GM10266 (cell line): ENCODE measurements around the gene LURAP1L.

Source experiments
- DNase-seq: peaks from one replicate; pipeline ENCODE4 v3.0.0; 2012; ENCODE audit errors: extremely low spot score
- CTCF ChIP-seq: IDR thresholded peaks from 2 replicates; pipeline ENCODE4 v1.5.1; 2012; ENCODE audit warnings: mild to moderate bottlenecking, low read depth; ENCODE audit not compliant: control insufficient read depth, insufficient read depth; ENCODE audit errors: missing control alignments

LURAP1L gene

DNA sequence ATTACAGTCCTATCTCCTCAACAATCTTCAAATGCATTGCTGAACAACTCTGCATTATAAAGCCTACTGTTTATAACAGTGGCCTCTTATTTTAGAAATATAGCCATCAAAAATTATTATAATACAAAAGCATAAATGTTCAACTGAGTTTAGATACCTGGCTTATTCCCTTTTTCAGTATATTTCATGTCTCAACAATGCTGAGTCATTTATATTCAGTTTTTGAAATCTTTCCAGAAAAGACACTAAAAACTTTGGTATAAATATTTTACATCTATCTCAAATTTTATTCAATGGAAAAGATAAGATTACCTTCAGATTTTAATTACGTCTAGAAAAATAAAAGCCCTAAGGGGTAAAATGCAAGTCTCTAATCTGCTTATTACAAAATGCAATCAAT lies 37.9 kb downstream of the LURAP1L start:
- TF ChIP-seq CTCF, result no peak
- no peak for DNase-seq

GRCh38 chr9:12813533-12813932 lies 38.7 kb downstream of the LURAP1L start:
- DNase-seq, result no peak
- TF ChIP-seq CTCF, result no peak

- no peak for TF ChIP-seq CTCF
- DNase-seq, result peak; percentile 8
Measured at GRCh38 chr9:12813960-12814876, 39.4 kb downstream of the LURAP1L start.

DNA sequence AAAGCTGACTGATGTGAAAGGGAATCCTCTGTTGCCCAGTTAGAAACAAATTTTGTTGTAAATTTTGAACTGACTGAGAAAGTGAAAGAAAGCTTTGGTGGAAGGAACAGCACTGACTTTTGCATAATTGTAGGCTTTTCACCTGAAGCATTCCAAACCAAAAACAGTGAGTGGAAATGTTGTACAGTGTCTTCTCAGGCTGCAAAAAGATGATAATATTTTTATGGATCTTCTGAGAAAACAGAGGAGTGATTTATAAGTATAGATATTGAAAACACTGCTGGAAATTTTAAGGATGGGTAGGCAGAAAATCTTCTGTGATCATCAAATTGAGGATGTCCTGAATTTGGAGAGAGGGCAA lies 40.0 kb downstream of the LURAP1L start:
- no peak for TF ChIP-seq CTCF

DNA sequence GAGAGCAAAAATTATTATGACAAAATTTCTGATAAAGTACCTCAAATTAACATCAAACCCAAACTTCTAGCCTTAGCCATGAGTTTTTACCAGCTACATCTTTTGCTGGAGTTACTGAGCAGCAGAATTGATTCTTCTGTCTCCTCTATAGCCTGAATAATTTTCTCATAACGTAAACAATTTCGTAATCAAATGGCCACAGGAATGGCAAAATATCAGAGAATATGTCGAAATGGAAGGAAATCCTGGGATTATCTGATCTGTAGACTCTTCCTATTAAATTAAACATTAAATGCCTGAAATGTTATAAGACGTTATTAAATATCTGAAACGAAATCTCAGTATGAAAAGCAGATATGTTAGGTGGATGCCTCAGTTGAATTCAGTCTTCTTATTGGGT lies 41.1 kb downstream of the LURAP1L start:
- DNase-seq, result no peak
- no peak for TF ChIP-seq CTCF

More for the DNA sequence above, 40.0 kb downstream of the LURAP1L start:
- DNase-seq, result no peak

DNA sequence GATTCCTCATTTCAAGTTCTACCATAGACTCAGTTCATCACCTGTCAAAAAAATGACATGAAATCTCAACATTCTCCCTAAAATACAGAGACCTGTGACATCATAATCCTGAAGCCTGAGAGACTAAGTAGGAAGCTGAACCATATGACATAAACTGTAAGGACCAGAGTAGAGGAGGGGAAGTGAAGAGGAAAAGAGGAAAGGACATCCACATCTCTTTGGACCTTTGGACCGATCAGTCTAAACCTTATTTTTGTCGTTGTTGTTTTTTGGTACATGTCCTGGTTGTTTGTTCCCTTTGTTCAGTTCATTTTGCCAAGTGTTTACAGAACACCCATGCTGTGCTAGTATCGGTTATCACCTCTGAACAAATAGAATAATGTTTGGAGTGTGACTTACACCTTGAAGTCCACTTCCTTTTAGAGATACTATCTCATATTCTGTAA lies 41.9 kb downstream of the LURAP1L start:
- no peak for TF ChIP-seq CTCF
- DNase-seq, result no peak

- TF ChIP-seq CTCF, result no peak
- DNase-seq, result no peak
Measured at GRCh38 chr9:12817702-12818101, 42.9 kb downstream of the LURAP1L start.
